22Rv1 (cell line): ENCODE measurements around the gene KLHL29.

Source experiments
- ZFX ChIP-seq: fragments of 450-650 bp; IDR thresholded peaks from 2 replicates; pipeline ENCODE4 v1.6.1; 2017; ENCODE audit warnings: antibody characterized with exemption, borderline replicate concordance
- TF ChIP-seq, protein P1 (sequence below): fragments of 450-650 bp; IDR thresholded peaks from 2 replicates; pipeline ENCODE4 v1.5.1; 2017; ENCODE audit warnings: mild to moderate bottlenecking

DNA sequence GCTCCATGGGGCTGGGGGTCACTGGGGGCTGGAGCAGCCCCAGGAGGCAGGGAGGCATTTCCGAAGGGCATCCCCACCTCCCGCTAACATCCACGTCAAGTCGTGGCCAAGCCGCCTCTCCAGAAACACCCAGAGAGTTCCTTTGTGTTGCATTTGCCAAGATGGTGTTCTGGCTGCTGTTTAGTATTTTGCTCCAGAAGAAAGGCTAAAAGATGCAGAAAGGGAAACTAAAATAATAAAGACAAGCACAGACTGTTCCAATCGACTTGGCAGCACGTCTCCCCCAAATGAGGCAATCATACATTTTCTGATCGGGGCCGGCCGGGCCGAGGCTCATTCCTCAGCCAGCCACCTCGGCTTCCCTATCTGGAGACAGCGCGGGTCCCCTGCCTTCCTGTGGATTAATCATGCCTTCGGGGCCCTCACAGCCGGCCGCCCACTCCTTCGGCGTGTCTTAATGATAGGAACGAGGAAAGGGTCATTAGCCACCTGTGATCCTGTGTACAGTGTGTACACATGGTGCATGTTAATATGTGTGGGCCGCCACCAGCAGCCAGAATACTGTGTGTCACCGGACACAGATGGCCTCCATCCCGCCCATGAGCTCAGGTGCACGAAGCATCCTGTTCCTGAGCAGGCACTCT, 169.2 kb downstream of the KLHL29 start:
- TF ChIP-seq, protein P1, sequence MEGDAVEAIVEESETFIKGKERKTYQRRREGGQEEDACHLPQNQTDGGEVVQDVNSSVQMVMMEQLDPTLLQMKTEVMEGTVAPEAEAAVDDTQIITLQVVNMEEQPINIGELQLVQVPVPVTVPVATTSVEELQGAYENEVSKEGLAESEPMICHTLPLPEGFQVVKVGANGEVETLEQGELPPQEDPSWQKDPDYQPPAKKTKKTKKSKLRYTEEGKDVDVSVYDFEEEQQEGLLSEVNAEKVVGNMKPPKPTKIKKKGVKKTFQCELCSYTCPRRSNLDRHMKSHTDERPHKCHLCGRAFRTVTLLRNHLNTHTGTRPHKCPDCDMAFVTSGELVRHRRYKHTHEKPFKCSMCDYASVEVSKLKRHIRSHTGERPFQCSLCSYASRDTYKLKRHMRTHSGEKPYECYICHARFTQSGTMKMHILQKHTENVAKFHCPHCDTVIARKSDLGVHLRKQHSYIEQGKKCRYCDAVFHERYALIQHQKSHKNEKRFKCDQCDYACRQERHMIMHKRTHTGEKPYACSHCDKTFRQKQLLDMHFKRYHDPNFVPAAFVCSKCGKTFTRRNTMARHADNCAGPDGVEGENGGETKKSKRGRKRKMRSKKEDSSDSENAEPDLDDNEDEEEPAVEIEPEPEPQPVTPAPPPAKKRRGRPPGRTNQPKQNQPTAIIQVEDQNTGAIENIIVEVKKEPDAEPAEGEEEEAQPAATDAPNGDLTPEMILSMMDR = no peak
- TF ChIP-seq ZFX = no peak
